Measurements from ENCODE around the gene ZNF668. TPM values are rescaled to one million over a fixed set of nuclear protein-coding genes. Genes with fewer than 3 reads are reported as not detected.
"Not testable (repeated sequence)": the region's sequence is repeated elsewhere in the genome, so short reads cannot be mapped to it uniquely, and the experiment has no call there.

ZNF668 gene
- total RNA-seq, 1 donor from 2014 or later, result 8.3 TPM

- Histone ChIP-seq H3K36me3 (no peaks in the 10 kb centered on the region), H3K27me3 (no peaks in the 10 kb centered on the region), H3K9me3 (no peaks in the 10 kb centered on the region), H3K27ac (peak overlapping the region; percentile 42), H3K4me1 (no peaks in the 10 kb centered on the region), H3K4me3 (no peak overlapping the region)
- intact Hi-C loops (cut with DNase I), result no loop called here
- DNase-seq (no peak), ATAC-seq (peak; percentile 84)
- no peak for TF ChIP-seq CTCF (IDR thresholded peaks at IDR 0.05)
These were observed 48.7 kb downstream of the ZNF668 start for GRCh38 chr16:31025339-31025738.

- no peaks in the 10 kb centered on the region for H3K4me1 ChIP-seq
- H3K4me3 ChIP-seq, result no peak overlapping the region
- H3K36me3 ChIP-seq, result no peaks in the 10 kb centered on the region
- H3K27ac ChIP-seq, result no peak overlapping the region
- DNase-seq (no peak), ATAC-seq (no peak)
- H3K9me3 ChIP-seq, result no peaks in the 10 kb centered on the region
- no peak for TF ChIP-seq CTCF (IDR thresholded peaks at IDR 0.05)
- H3K27me3 ChIP-seq, result no peaks in the 10 kb centered on the region
- intact Hi-C loops (cut with DNase I), result no loop called here
These were observed 50.3 kb downstream of the ZNF668 start for GRCh38 chr16:31023627-31024226.

GRCh38 chr16:31023252-31023602 is 50.8 kb downstream of the ZNF668 start:
- TF ChIP-seq CTCF (IDR thresholded peaks at IDR 0.05), result no peak
- intact Hi-C loops (cut with DNase I), result no loop called here
- Histone ChIP-seq H3K4me3 (no peak overlapping the region), H3K36me3 (no peaks in the 10 kb centered on the region), H3K9me3 (no peaks in the 10 kb centered on the region), H3K27ac (no peak overlapping the region), H3K27me3 (no peaks in the 10 kb centered on the region), H3K4me1 (no peaks in the 10 kb centered on the region)
- no peak for ATAC-seq
- DNase-seq, result no peak

- DNase-seq, result no peak
- intact Hi-C loops (cut with DNase I), result no loop called here
- peak; percentile 20 for ATAC-seq
- no peak overlapping the region for H3K4me3 ChIP-seq
- no peak for TF ChIP-seq CTCF (IDR thresholded peaks at IDR 0.05)
- H3K4me1 ChIP-seq, result no peaks in the 10 kb centered on the region
- no peaks in the 10 kb centered on the region for H3K36me3 ChIP-seq
- no peaks in the 10 kb centered on the region for H3K27me3 ChIP-seq
- no peaks in the 10 kb centered on the region for H3K9me3 ChIP-seq
- no peak overlapping the region for H3K27ac ChIP-seq
These were observed 51.3 kb downstream of the ZNF668 start for GRCh38 chr16:31022544-31023251.

- DNase-seq, result no peak
- Histone ChIP-seq H3K36me3 (no peaks in the 10 kb centered on the region), H3K4me3 (no peak overlapping the region), H3K9me3 (no peaks in the 10 kb centered on the region), H3K27ac (no peak overlapping the region), H3K27me3 (no peaks in the 10 kb centered on the region), H3K4me1 (no peaks in the 10 kb centered on the region)
- no peak for ATAC-seq
- TF ChIP-seq CTCF (IDR thresholded peaks at IDR 0.05), result no peak
- intact Hi-C loops (cut with DNase I), result no loop called here
These were observed 53.5 kb downstream of the ZNF668 start for GRCh38 chr16:31020536-31020935.

- H3K27ac ChIP-seq; intact Hi-C loops (cut with DNase I); DNase-seq; H3K9me3 ChIP-seq; H3K4me1 ChIP-seq; ATAC-seq; H3K27me3 ChIP-seq; H3K4me3 ChIP-seq; H3K36me3 ChIP-seq: not testable (repeated sequence)
These were observed 56.3 kb downstream of the ZNF668 start for GRCh38 chr16:31017756-31018155.

All from upper lobe of right lung (tissue), 1 donor.